HG03442 (cell line): ENCODE results near the gene DPF3.
"Not testable (repeated sequence)": the region's sequence is repeated elsewhere in the genome, so short reads cannot be mapped to it uniquely, and the experiment has no call there.

Experiments used
- ATAC-seq: cut with Tn5 transposase; IDR thresholded peaks from one replicate; pipeline ENCODE4 v1.9.1; 2021; ENCODE audit warnings: mild to moderate bottlenecking, moderate library complexity; ENCODE audit not compliant: unreplicated experiment

DPF3 gene

DNA sequence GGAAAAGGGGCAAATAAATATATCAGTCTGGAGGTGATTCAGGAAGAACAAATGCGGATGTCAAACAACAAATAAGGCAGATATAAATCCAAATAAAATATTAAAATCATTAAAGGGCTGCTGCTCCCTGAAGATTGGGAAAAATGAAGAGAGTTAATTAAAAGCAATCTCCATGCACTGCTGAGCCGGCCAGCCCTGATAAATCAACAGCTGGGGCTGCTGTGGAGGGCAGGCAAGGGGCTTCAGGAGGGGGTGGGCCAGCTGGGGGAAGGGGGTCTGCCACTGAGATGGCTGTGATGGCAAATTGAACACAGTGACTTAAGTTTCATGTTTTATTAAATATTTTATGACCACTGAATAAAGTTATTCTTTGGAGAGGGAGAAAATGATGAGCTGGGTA, 12.4 kb downstream of the DPF3 start:
- no peak for ATAC-seq

GRCh38 chr14:72880820-72881219, 13.1 kb downstream of the DPF3 start:
- no peak for ATAC-seq

DNA sequence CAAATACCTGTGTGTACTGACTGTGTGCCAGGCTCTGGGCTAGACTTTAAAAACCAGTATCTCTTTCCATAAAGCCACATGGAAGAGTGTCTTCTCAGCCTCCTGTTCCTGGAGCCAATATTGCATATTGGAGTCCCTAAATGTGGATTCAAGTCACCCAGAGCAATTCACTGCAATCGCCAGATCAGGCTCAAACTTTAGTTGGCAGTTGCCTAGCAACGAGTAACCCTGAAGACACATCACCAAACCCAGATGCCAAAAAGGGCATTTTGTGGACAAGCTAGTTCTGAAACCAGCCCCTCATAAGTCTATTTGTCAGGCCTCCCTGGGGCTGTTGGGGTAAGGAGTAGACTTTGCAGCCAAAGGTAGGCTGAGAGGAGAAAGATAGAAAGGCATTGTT, 13.7 kb downstream of the DPF3 start:
- ATAC-seq, result no peak

GRCh38 chr14:72879431-72879830, 14.5 kb downstream of the DPF3 start:
- no peak for ATAC-seq

GRCh38 chr14:72878746-72879145, 15.2 kb downstream of the DPF3 start:
- no peak for ATAC-seq

DNA sequence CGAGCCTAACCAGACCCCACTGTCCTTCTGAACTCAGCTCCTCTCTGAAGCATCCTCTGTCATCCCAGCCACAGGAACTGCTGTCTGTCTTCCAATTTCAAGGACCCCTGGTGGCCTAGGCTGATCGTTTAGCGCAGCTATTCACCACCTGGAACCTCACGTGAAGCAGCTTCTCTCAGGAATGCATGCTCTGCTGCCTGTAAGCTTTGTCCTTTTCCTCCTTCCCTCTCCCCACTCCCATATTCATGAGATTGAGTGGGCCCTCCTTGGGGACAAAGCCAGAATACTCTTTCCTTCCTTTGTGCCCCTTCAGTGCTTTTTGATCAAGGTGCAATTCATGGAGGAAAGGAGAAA, 17.2 kb downstream of the DPF3 start:
- ATAC-seq, result no peak

DNA sequence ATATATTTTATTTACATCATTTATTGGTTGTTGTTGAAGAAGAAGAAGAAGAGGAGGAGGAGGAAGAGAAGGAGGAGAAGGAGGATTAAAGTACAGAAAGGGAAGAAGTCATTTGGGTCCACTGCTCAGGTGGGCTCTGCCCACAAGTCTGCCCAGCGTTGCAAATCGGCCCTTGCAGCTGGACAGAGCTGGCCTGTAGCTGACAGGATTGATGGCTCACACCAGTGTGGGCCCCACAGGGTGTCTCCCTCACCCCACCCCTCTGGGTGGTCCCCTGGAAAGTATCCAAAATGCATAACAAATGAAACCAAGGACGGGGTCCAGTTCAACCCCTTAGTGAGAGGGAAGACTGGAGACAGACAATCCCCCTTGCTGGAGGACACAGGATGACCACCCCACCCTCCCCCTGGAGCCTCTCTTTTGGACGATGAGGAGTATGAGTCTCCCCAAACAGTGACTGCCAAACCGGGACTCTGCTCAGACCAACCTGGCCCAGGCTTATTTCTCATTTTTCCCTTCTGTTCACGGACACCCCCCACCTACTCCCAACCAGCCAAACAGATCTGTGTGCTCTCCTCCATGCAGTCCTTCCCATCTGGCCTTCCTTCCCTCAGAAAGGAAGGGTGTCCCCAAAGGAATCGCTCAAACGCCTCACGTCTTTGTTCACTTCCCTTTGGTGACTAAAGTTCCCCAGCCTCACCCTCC, 17.7 kb downstream of the DPF3 start:
- ATAC-seq, result no peak

DNA sequence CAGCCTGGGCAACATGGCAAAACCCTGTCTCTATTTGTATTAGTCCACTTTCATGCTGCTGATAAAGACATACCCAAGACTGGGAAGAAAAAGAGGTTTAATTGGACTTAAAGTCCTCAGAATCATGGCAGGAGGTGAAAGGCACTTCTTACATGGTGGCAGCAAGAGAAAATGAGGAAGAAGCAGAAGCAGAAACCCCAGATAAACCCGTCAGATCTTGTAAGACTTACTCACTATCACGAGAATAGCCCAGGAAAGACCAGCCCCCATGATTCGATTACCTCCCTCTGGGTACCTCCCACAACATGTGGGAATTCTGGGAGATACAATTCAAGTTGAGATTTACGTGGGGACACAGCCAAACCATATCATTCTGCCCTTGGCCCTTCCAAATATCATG, 23.0 kb downstream of the DPF3 start:
- not testable (repeated sequence) for ATAC-seq

- no peak for ATAC-seq
Observed at GRCh38 chr14:72869407-72870329, 24.2 kb downstream of the DPF3 start.

- no peak for ATAC-seq
Observed at GRCh38 chr14:72868500-72868899, 25.4 kb downstream of the DPF3 start.

- no peak for ATAC-seq
Observed at GRCh38 chr14:72864712-72865365, 29.1 kb downstream of the DPF3 start.

DNA sequence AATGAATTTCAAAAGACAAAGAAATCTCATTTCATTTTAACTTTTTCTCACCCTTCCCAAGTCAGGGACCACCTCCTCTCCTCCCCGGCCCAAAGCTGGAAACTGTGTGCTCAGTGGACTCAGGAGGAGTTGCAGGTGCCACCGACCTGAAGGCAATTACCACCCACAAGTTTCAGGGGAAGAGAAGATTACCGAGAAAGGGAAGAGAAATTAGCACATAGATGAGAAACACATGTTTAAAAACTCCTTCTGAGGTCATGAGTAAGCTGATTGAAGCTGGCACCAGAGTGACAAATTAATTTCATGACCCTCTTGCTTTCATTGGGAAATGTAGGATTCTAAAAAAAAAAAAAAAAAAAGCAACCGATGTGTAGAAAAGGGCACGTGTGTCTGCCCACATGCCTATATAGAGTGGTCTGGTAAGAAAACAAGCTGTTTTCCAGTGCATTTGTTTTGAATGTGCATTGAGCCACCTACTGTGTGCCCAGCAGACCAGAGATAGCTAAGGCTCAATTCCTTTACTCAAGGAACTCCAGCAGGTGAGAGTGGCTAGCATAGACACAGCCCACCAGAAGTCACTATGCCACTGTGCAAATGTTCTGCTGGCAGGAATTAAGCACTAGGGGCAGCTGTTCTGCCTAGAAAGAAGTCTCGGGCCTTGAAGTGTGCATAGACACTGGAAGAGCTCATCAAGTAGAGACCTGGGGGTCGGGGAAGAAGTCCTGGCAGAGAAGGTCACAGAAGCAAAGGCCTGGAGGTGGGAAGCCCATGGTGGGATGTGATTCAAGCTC, 30.5 kb downstream of the DPF3 start:
- peak; percentile 58 for ATAC-seq

- ATAC-seq, result no peak
Observed at GRCh38 chr14:72856530-72857266, 37.2 kb downstream of the DPF3 start.

- no peak for ATAC-seq
Observed at GRCh38 chr14:72855913-72856312, 38.0 kb downstream of the DPF3 start.

- ATAC-seq, result no peak
Observed at GRCh38 chr14:72852194-72852593, 41.7 kb downstream of the DPF3 start.

DNA sequence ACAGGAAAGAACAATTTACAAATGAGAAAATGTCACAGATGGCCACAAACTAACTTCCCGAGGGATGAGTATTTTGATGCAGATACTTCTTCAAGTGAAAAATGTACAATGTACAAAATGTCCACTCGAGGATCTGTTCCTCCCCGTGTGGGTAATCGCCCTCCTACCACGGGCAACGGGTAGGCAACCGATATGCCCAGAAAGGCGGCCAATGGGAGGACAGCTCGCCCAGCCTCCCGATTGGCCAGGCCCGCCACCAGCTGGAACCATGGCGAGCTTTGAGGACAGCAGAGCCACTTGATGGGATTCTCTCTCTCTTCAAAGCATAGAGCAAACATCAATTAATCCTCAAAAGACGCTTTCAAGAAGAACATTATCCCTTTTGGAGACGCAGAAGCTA, 42.3 kb downstream of the DPF3 start:
- ATAC-seq, result no peak

DNA sequence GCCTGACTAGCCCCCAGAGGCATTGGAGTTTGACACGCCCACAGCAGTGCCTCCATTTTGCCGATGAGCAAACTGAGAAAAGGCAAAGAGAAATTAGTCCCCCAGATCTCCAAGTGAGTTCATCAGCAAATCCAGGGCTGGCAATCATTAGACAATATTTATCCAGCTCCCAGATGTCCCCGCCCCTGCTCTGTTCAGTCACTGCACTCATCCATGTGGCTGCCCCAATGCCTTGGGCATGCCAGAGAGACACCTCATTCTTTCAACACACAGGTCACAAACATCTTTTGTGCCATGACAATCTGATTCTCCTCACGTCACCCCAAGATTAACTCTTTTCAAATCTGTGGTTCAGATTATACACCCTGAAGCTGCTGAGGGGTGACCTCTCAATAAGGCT, 43.5 kb downstream of the DPF3 start:
- ATAC-seq, result no peak

- ATAC-seq, result no peak
Observed at GRCh38 chr14:72849222-72849621, 44.7 kb downstream of the DPF3 start.

- no peak for ATAC-seq
Observed at GRCh38 chr14:72847721-72848120, 46.2 kb downstream of the DPF3 start.

DNA sequence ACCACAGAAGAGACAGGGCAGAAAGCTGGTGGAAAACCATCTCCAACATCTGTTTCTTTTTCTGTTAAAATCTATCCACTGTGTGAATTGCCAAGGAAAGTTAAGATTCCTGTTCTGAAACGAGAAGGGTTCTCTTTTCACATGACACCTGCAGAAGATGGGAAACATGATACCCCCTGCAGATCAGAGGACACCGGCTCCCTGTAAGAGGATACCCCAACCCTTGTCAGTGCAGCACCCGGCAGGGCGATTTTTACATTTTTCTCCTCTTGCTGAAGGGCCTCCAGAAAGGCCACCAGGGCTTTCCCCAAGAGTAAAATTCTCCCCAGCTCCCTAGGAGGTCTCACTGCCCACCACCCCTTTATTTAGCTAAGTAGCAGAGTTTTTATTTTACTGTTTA, 48.2 kb downstream of the DPF3 start:
- ATAC-seq, result no peak
